Ovary (tissue), 3 donors: ENCODE measurements around the gene CLRN2.

Source experiments
- EP300 ChIP-seq: sonication (generic); formaldehyde crosslinking; IDR thresholded peaks from one replicate; pipeline ENCODE4 v1.6.1; 2017; ENCODE audit warnings: antibody characterized with exemption
- POLR2A ChIP-seq: fragments of 450-650 bp; IDR thresholded peaks from one replicate; pipeline ENCODE4 v1.6.1; 2017; ENCODE audit warnings: antibody characterized with exemption, mild to moderate bottlenecking, moderate library complexity
- TF ChIP-seq, protein P1 (sequence below), 3 donors: fragments of 450-650 bp in 2 of 3; fragments of 200-600 bp in 1 of 3; IDR thresholded peaks; one replicate each; pipeline versions ENCODE4 v1.5.1 to v1.8.0; 2016 to 2022; ENCODE audit warnings: antibody characterized with exemption in 3 of 3, mild to moderate bottlenecking in 1 of 3
- donor health status: DM: no; HTN: no; CAD: no.

DNA sequence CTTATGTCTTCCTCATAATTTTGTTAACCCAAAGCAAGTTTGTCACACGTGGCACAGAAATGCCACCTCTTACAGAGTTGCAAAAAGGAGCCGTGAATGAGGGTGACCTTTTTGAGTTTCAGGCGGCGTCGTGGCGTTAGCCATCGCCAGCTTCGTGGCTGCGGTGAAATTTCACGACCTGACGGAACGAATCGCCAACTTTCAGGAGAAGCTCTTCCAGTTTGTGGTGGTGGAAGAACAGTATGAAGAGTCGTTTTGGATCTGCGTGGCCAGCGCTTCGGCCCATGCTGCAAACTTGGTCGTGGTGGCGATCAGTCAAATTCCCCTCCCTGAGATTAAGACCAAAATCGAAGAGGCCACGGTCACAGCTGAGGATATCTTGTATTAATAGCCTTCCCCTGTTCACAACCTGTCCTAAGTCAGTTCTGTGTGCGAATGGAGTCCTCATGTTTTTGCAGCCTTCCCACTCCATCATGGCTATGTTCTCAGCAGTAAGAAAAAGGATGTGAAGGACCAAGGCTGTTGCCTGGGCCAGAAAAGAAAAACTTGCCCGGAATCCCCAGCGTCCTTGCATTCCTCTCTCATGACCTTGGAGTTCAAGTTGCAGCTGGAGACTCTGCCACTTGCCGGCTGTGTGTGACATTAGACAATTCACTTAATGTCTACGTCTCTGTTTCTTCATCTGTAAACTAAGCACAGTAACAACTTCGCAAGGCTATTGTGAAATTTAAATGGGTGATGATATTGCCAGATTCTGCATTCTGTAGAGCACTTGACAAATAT, 11.9 kb downstream of the CLRN2 start:
- TF ChIP-seq, protein P1, sequence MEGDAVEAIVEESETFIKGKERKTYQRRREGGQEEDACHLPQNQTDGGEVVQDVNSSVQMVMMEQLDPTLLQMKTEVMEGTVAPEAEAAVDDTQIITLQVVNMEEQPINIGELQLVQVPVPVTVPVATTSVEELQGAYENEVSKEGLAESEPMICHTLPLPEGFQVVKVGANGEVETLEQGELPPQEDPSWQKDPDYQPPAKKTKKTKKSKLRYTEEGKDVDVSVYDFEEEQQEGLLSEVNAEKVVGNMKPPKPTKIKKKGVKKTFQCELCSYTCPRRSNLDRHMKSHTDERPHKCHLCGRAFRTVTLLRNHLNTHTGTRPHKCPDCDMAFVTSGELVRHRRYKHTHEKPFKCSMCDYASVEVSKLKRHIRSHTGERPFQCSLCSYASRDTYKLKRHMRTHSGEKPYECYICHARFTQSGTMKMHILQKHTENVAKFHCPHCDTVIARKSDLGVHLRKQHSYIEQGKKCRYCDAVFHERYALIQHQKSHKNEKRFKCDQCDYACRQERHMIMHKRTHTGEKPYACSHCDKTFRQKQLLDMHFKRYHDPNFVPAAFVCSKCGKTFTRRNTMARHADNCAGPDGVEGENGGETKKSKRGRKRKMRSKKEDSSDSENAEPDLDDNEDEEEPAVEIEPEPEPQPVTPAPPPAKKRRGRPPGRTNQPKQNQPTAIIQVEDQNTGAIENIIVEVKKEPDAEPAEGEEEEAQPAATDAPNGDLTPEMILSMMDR (IDR thresholded peaks at IDR 0.05), result no peak
- TF ChIP-seq POLR2A (no peak), EP300 (no peak)
